Endothelial cell of umbilical vein (primary cell): Measurements from ENCODE around the gene LGR6. TPM values are rescaled to one million over a fixed set of nuclear protein-coding genes. Genes with fewer than 3 reads are reported as not detected.

ENCODE experiments used
- BruUV-seq: library from RNA; stranded (reverse); fragments of 400-500 nt; replicated peaks from 2 replicates; lab custom pipeline; 2021; lab: Mats Ljungman, UMichigan
- CTCF ChIA-PET: fragments of 300-600, 350-600 bp; sonication (Branson Sonifier 250); formaldehyde crosslinking; loops from one replicate; lab custom pipeline; 2021; ENCODE audit warnings: antibody characterized with exemption, inconsistent platforms; lab: Charles Lee
- POLR2A ChIA-PET: fragments of 300-600, 350-600 bp; sonication (Branson Sonifier 250); formaldehyde crosslinking; loops from one replicate; lab custom pipeline; 2021; ENCODE audit warnings: antibody characterized with exemption, inconsistent platforms; lab: Charles Lee
- DNase-seq: peaks from one replicate; pipeline ENCODE4 v3.0.0-alpha.2; 2011; ENCODE audit warnings: low read depth, low spot score
- FAIRE-seq: peaks from 2 replicates; lab custom pipeline; 2011; peaks lifted over from hg19 to GRCh38; lab: Jason Lieb, UNC
- H2AFZ ChIP-seq: 2 replicates; pipeline ENCODE4 v1.6.0; 2012; ENCODE audit warnings: low read depth, low read length, control low read depth, inconsistent platforms
- H3K27ac ChIP-seq: 2 replicates; pipeline ENCODE4 v1.5.1; 2011; ENCODE audit warnings: low read depth, mild to moderate bottlenecking, control low read depth, low read length, moderate library complexity; ENCODE audit not compliant: insufficient read depth
- H3K27me3 ChIP-seq, 2 experiments: 2 replicates each; pipeline versions ENCODE4 v1.6.0 to v1.6.1; 2011; ENCODE audit warnings: low read length in 2 of 2, mixed read lengths in 1 of 2; ENCODE audit not compliant: control insufficient read depth in 2 of 2, insufficient read depth in 2 of 2
- H3K36me3 ChIP-seq, 2 experiments: 2 replicates in 1 of 2; 3 replicates in 1 of 2; pipeline ENCODE4 v1.5.1; 2011; ENCODE audit warnings: low read length in 2 of 2, mild to moderate bottlenecking in 1 of 2, moderate library complexity in 1 of 2; ENCODE audit not compliant: control insufficient read depth in 2 of 2, insufficient read depth in 2 of 2; ENCODE audit errors: extremely low read depth in 1 of 2
- H3K4me1 ChIP-seq: 3 replicates; pipeline ENCODE4 v1.5.1; 2011; ENCODE audit warnings: mild to moderate bottlenecking, low read length; ENCODE audit not compliant: control insufficient read depth, insufficient read depth; ENCODE audit errors: extremely low read depth
- H3K4me2 ChIP-seq: 2 replicates; pipeline ENCODE4 v1.6.1; 2011; ENCODE audit warnings: low read length, control low read depth, mixed read lengths; ENCODE audit not compliant: insufficient read depth
- H3K4me3 ChIP-seq, 3 experiments: fragments of 200-600 bp in 1 of 3; sonication (generic), shearing (Covaris generic) in 1 of 3; replicated peaks in 1 of 3; 2 replicates each; pipeline ENCODE4 v1.5.1; 2011 to 2016; ENCODE audit warnings: control low read depth in 3 of 3, low read length in 3 of 3, mild to moderate bottlenecking in 2 of 3, inconsistent platforms in 1 of 3, low read depth in 1 of 3, moderate library complexity in 1 of 3; ENCODE audit not compliant: insufficient read depth in 1 of 3
- H3K79me2 ChIP-seq: 2 replicates; pipeline ENCODE4 v1.6.0; 2012; ENCODE audit warnings: low read length, inconsistent platforms; ENCODE audit not compliant: control insufficient read depth, insufficient read depth
- H3K9ac ChIP-seq: replicated peaks from 2 replicates; pipeline ENCODE3; 2011; ENCODE audit warnings: low read length, control low read depth; ENCODE audit not compliant: insufficient read depth; ENCODE audit errors: extremely low read depth
- H3K9me1 ChIP-seq: replicated peaks from 3 replicates; pipeline ENCODE4 v1.6.0; 2011; ENCODE audit warnings: mild to moderate bottlenecking, low read length; ENCODE audit not compliant: control insufficient read depth, insufficient read depth; ENCODE audit errors: extremely low read depth
- H3K9me3 ChIP-seq: replicated peaks from 2 replicates; pipeline ENCODE4 v1.5.1; 2012; ENCODE audit warnings: low read length, inconsistent platforms; ENCODE audit not compliant: control insufficient read depth, insufficient read depth
- H4K20me1 ChIP-seq: replicated peaks from 2 replicates; pipeline ENCODE3; 2011; ENCODE audit warnings: mild to moderate bottlenecking, low read length; ENCODE audit not compliant: control insufficient read depth, insufficient read depth; ENCODE audit errors: extremely low read depth
- EZH2 ChIP-seq: IDR thresholded peaks from 2 replicates; pipeline ENCODE4 v1.6.1; 2012; ENCODE audit warnings: borderline replicate concordance, low read depth, mild to moderate bottlenecking, moderate library complexity, low read length, inconsistent platforms; ENCODE audit not compliant: severe bottlenecking
- FOS ChIP-seq: IDR thresholded peaks from 2 replicates; pipeline ENCODE4 v1.6.1; 2011; ENCODE audit warnings: mild to moderate bottlenecking, low read length, moderate library complexity, borderline replicate concordance; ENCODE audit not compliant: insufficient read depth
- GATA2 ChIP-seq: IDR thresholded peaks from 2 replicates; pipeline ENCODE4 v1.7.0; 2011; ENCODE audit warnings: low read depth, mild to moderate bottlenecking, moderate library complexity, mixed read lengths, low read length; ENCODE audit not compliant: insufficient read length, insufficient read depth
- JUN ChIP-seq: IDR thresholded peaks from 2 replicates; pipeline ENCODE4 v1.6.1; 2011; ENCODE audit warnings: borderline replicate concordance, low read depth; ENCODE audit not compliant: insufficient read length, insufficient read depth
- MYC ChIP-seq: IDR thresholded peaks from one replicate; pipeline ENCODE4 v1.6.1; 2011; ENCODE audit warnings: mild to moderate bottlenecking, low read depth, low read length
- POLR2A ChIP-seq: IDR thresholded peaks from 2 replicates; pipeline ENCODE4 v1.6.1; 2012; ENCODE audit warnings: low read depth, mild to moderate bottlenecking, control low read depth, low read length
- POLR2AphosphoS5 ChIP-seq: IDR thresholded peaks from 2 replicates; pipeline ENCODE4 v1.6.1; 2012; ENCODE audit warnings: low read depth, mild to moderate bottlenecking, control low read depth, low read length, moderate library complexity; ENCODE audit not compliant: insufficient read depth
- dilution Hi-C: fragments of 300-500 bp; cut with MboI; formaldehyde crosslinking; loops from one replicate; pipeline ENCODE4 v1.15.0; 2019; ENCODE audit warnings: low sequenced_read_pairs; ENCODE audit not compliant: extremely low pct_ligation_motif_present
- intact Hi-C: fragments of 100-400 bp; cut with micrococcal nuclease; formaldehyde crosslinking; loops from one replicate; pipeline ENCODE4 v1.10.0; 2022
- polyA plus RNA-seq, 4 experiments: library from polyadenylated mRNA; depleted of rRNA in 3 of 4; stranded (reverse) in 3 of 4; unstranded in 1 of 4; fragments of >200 nt; gene quantifications; 2 replicates each; pipeline versions ENCODE4 v1.2.1 to v1.2.3, GENCODE V29; 2011 to 2012; ENCODE audit warnings: missing spikeins in 1 of 4
- total RNA-seq: library from RNA; stranded (reverse); gene quantifications from 2 replicates; pipeline ENCODE4 v1.2.3, GENCODE V29; 2021
- TF ChIP-seq, protein P1 (sequence below), 2 donors: IDR thresholded peaks; 1 replicate in 1 of 2; 2 replicates in 1 of 2; pipeline ENCODE4 v1.5.1; 2011; ENCODE audit warnings: low read length in 2 of 2, mild to moderate bottlenecking in 2 of 2, moderate library complexity in 2 of 2, control low read depth in 1 of 2, inconsistent platforms in 1 of 2, low read depth in 1 of 2; ENCODE audit not compliant: insufficient read depth in 1 of 2; ENCODE audit errors: extremely low read depth in 1 of 2
- TF ChIP-seq, protein P2 (sequence below): IDR thresholded peaks from 2 replicates; pipeline ENCODE4 v1.6.1; 2011; ENCODE audit not compliant: insufficient read depth, insufficient read length

Gene LGR6
- total and polyA plus RNA-seq, 2 donors (not counting 3 experiments of a cell fraction or from before 2014, with no cell fraction given), result not detected

DNA sequence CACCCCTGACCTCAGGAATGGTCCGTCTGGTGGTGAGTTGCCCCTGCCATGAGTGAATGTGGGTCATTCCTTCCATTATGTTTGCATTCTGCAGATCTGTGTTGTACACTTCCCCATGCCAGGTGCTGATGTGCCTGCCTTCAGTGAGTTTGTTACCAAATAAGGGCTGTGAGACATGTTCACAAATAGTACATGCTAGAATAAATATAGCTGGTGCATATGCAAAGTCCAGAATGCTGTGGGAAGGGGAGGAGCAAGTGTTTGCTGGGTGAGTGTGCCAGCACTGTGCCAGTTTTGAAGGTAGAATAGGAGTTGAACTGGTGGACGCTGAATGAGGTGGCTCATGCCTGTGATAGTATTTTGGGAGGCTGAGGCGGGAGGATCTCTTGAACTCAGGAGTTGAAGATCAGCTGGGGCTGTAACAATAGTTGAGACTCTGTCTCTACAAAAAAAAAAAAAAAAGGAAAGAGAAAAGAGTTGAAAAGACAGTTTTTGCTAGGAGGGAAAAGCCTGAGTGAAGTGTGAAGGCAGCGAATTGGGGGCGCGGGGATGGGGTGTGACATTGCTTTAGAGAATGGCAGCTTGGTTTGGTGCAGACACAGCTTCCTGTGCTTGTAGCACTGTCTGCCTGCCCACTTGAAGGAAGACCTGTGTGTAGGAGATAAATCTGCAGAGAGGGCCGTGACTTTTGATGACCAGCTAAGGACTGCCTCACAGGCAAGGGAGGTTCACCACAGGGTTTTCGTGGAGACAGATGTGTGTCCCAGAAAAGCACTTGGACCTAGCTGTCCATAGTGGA lies 61.1 kb downstream of the LGR6 start:
- H3K79me2 ChIP-seq, result no peaks in the 10 kb centered on the region
- peaks cover 13 to 28% of the 10 kb centered on the region in 2 experiments for H3K27me3 ChIP-seq
- no peak overlapping the region for H3K4me3 ChIP-seq
- H3K9me1 ChIP-seq, result no peaks in the 10 kb centered on the region
- H3K9me3 ChIP-seq, result no peaks in the 10 kb centered on the region
- H3K4me1 ChIP-seq, result no peaks in the 10 kb centered on the region
- intact Hi-C loops, result no loop called here
- no peak overlapping the region for H3K9ac ChIP-seq
- TF ChIP-seq EZH2 (no peak), POLR2A (no peak)
- BruUV-seq, result no TSS peak
- H2AFZ ChIP-seq, result no peak overlapping the region
- H3K4me2 ChIP-seq, result no peak overlapping the region
- H3K36me3 ChIP-seq, result no peaks in the 10 kb centered on the region
- H3K27ac ChIP-seq, result no peak overlapping the region
- dilution Hi-C loops, result no loop called here
- H4K20me1 ChIP-seq, result no peaks in the 10 kb centered on the region
- no peak for FAIRE-seq
- ChIA-PET POLR2A (no interaction called here), CTCF (interaction anchor here (0.8 to 1.7 kb wide), 3 partner anchors 19 to 65 kb away, joined by 3 to 5 read pairs (median 3); partner anchors contain the start of gene LGR6)
- DNase-seq, result no peak

DNA sequence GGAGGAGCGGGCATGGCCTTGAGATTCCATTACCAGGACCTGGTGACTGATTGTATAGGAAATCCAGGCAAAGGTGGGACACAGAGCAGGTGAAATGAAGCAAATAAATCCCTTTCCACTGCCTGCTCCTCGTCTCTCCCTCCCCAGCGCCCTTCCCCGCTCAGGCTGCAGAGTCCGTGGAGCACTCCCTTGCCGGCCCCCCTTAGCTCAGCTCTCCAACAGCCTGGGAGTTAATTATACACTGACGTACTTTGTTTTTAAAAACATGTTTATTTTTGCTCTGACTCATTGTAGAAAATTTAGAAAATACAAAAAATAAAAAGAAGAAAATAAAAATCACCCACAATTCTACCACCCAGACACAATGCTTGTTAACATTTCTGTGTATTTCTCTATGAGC lies 61.7 kb downstream of the LGR6 start:
- H3K27me3 ChIP-seq, result peaks cover 15 to 32% of the 10 kb centered on the region in 2 experiments
- no peaks in the 10 kb centered on the region for H3K9me1 ChIP-seq
- no peak for FAIRE-seq
- H3K27ac ChIP-seq, result no peak overlapping the region
- H3K36me3 ChIP-seq, result no peaks in the 10 kb centered on the region
- no peak for DNase-seq
- no peaks in the 10 kb centered on the region for H4K20me1 ChIP-seq
- H3K4me1 ChIP-seq, result no peaks in the 10 kb centered on the region
- H2AFZ ChIP-seq, result no peak overlapping the region
- ChIA-PET CTCF (interaction anchor here (0.8 to 1.7 kb wide), 3 partner anchors 20 to 65 kb away, joined by 3 to 5 read pairs (median 3); partner anchors contain the start of gene LGR6), POLR2A (no interaction called here)
- H3K4me2 ChIP-seq, result no peak overlapping the region
- intact Hi-C loops, result no loop called here
- H3K9ac ChIP-seq, result no peak overlapping the region
- no peak overlapping the region for H3K4me3 ChIP-seq
- BruUV-seq, result no TSS peak
- H3K79me2 ChIP-seq, result no peaks in the 10 kb centered on the region
- dilution Hi-C loops, result no loop called here
- TF ChIP-seq JUN (no peak), POLR2A (no peak), MYC (no peak), POLR2AphosphoS5 (no peak), EZH2 (no peak), FOS (no peak), GATA2 (no peak)
- TF ChIP-seq, protein P1, sequence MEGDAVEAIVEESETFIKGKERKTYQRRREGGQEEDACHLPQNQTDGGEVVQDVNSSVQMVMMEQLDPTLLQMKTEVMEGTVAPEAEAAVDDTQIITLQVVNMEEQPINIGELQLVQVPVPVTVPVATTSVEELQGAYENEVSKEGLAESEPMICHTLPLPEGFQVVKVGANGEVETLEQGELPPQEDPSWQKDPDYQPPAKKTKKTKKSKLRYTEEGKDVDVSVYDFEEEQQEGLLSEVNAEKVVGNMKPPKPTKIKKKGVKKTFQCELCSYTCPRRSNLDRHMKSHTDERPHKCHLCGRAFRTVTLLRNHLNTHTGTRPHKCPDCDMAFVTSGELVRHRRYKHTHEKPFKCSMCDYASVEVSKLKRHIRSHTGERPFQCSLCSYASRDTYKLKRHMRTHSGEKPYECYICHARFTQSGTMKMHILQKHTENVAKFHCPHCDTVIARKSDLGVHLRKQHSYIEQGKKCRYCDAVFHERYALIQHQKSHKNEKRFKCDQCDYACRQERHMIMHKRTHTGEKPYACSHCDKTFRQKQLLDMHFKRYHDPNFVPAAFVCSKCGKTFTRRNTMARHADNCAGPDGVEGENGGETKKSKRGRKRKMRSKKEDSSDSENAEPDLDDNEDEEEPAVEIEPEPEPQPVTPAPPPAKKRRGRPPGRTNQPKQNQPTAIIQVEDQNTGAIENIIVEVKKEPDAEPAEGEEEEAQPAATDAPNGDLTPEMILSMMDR (IDR thresholded peaks at IDR 0.05; ENCODE audit: extremely low read depth in 1 of 2, insufficient read depth in 1 of 2, low read depth in 1 of 2, low read length in 2 of 2), result no peak
- TF ChIP-seq, protein P2, sequence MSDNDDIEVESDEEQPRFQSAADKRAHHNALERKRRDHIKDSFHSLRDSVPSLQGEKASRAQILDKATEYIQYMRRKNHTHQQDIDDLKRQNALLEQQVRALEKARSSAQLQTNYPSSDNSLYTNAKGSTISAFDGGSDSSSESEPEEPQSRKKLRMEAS, result no peak
- no peaks in the 10 kb centered on the region for H3K9me3 ChIP-seq
